PFSK-1 (cell line): Measurements from ENCODE around the gene ZNF2.

Source experiments
- FOXP2 ChIP-seq: optimal IDR thresholded peaks from 2 replicates; pipeline ENCODE3; 2011; ENCODE audit warnings: borderline replicate concordance, control low read depth, inconsistent platforms; ENCODE audit not compliant: insufficient read depth; ENCODE audit errors: extremely low read length, extremely low read depth
- POLR2AphosphoS5 ChIP-seq: IDR thresholded peaks from 2 replicates; pipeline ENCODE4 v1.6.1; 2012; ENCODE audit warnings: low read depth, mild to moderate bottlenecking, control low read depth, low read length, moderate library complexity
- SIN3A ChIP-seq: IDR thresholded peaks from 2 replicates; pipeline ENCODE4 v1.6.1; 2012; ENCODE audit warnings: mild to moderate bottlenecking, low read length, moderate library complexity, borderline replicate concordance; ENCODE audit not compliant: insufficient read depth
- TAF1 ChIP-seq: IDR thresholded peaks from 2 replicates; pipeline ENCODE4 v1.6.1; 2012; ENCODE audit warnings: low read length, control low read depth, borderline replicate concordance; ENCODE audit not compliant: insufficient read depth
- TF ChIP-seq, protein P1 (sequence below), 2 experiments: IDR thresholded peaks; 2 replicates each; pipeline versions ENCODE4 v1.6.1 to v1.8.0; 2011 to 2012; ENCODE audit warnings: low read depth in 2 of 2, low read length in 2 of 2, control low read depth in 1 of 2, inconsistent platforms in 1 of 2, mild to moderate bottlenecking in 1 of 2, moderate library complexity in 1 of 2; ENCODE audit not compliant: insufficient read depth in 1 of 2

The ZNF2 gene

DNA sequence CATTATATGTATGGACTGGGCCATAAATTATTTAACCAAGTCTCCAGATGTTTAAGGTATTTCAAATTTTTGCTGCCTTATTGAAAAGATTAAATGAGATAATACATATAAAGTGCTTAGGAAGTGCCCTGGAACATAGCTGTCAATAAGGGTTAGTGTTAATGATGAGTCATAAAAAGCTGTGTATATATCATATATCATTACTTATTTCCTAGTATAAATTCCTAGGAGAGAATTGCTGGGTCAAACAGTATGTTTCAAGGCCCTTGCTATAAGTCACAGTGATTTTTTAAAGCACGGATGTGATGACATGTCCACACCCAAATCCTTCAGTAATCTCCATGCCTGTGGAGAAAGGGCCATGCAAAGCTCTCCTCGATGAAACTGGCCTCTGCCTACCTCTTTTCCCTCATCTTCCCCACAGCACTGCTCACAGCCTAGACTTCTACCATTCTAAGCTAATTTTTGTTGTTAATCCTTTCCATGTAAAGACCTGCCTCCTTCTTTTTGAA lies 8.5 kb downstream of the ZNF2 start:
- TF ChIP-seq, protein P1, sequence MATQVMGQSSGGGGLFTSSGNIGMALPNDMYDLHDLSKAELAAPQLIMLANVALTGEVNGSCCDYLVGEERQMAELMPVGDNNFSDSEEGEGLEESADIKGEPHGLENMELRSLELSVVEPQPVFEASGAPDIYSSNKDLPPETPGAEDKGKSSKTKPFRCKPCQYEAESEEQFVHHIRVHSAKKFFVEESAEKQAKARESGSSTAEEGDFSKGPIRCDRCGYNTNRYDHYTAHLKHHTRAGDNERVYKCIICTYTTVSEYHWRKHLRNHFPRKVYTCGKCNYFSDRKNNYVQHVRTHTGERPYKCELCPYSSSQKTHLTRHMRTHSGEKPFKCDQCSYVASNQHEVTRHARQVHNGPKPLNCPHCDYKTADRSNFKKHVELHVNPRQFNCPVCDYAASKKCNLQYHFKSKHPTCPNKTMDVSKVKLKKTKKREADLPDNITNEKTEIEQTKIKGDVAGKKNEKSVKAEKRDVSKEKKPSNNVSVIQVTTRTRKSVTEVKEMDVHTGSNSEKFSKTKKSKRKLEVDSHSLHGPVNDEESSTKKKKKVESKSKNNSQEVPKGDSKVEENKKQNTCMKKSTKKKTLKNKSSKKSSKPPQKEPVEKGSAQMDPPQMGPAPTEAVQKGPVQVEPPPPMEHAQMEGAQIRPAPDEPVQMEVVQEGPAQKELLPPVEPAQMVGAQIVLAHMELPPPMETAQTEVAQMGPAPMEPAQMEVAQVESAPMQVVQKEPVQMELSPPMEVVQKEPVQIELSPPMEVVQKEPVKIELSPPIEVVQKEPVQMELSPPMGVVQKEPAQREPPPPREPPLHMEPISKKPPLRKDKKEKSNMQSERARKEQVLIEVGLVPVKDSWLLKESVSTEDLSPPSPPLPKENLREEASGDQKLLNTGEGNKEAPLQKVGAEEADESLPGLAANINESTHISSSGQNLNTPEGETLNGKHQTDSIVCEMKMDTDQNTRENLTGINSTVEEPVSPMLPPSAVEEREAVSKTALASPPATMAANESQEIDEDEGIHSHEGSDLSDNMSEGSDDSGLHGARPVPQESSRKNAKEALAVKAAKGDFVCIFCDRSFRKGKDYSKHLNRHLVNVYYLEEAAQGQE (IDR thresholded peaks at IDR 0.05; ENCODE audit: insufficient read depth in 1 of 2, low read depth in 2 of 2, low read length in 2 of 2), result no peak
- TF ChIP-seq POLR2AphosphoS5 (no peak), FOXP2 (no peak), SIN3A (no peak), TAF1 (no peak)

DNA sequence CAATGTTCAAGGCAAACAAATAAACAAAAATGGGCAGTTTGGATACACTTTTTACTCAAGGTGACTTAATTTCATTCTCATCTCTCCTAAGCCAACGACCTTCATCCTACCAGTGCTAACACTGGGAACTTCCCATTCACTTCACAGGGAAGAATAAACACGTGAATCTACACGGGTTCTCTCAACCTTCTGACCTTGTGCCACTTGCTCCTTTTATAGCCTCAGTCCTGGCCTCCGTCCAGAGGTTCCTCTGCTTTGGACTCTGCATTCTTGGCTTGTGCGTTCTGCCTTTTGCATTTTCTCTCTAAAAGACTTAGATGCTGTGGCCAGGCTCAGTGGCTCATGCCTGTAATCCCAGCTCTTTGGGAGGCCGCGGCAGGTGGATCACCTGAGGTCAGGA lies 13.8 kb downstream of the ZNF2 start:
- TF ChIP-seq, protein P1 (IDR thresholded peaks at IDR 0.05; ENCODE audit: insufficient read depth in 1 of 2, low read depth in 2 of 2, low read length in 2 of 2), result no peak
- TF ChIP-seq TAF1 (no peak), POLR2AphosphoS5 (no peak), SIN3A (no peak), FOXP2 (no peak)

DNA sequence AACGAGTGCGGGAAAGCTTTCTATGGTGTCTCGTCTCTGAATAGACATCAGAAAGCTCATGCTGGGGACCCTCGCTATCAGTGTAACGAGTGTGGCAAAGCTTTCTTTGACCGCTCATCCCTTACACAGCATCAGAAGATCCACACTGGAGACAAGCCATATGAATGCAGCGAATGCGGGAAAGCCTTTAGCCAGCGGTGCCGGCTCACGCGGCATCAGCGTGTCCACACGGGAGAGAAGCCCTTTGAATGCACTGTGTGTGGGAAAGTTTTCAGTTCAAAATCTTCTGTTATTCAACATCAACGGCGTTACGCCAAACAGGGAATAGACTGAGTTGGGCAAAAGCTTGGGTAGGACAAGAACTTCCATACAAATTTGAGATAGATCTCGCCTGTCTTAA lies 16.2 kb downstream of the ZNF2 start:
- TF ChIP-seq FOXP2 (no peak), POLR2AphosphoS5 (no peak), TAF1 (no peak), SIN3A (no peak)
- TF ChIP-seq, protein P1 (IDR thresholded peaks at IDR 0.05; ENCODE audit: insufficient read depth in 1 of 2, low read depth in 2 of 2, low read length in 2 of 2), result no peak

DNA sequence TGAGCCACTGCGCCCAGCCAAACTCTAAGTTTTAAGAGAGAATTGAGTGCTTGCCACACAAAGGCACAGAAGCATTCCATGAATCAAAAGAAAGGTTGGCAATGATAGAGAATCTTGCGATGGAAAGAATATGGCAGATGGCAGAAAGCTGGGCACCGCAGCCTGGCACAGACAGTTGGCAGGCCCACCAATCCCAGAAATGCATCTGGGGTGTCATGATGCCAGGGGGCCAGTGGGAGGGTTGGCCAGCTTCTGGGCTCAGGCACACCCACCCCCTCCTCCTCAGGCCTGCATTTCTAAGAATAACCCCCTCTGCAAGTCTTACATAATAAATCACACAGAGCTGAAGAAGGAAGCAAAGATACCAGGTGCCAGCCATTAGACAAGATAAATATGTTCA lies 19.6 kb downstream of the ZNF2 start:
- TF ChIP-seq TAF1 (no peak), POLR2AphosphoS5 (no peak), FOXP2 (no peak), SIN3A (no peak)
- TF ChIP-seq, protein P1 (IDR thresholded peaks at IDR 0.05; ENCODE audit: insufficient read depth in 1 of 2, low read depth in 2 of 2, low read length in 2 of 2), result no peak

DNA sequence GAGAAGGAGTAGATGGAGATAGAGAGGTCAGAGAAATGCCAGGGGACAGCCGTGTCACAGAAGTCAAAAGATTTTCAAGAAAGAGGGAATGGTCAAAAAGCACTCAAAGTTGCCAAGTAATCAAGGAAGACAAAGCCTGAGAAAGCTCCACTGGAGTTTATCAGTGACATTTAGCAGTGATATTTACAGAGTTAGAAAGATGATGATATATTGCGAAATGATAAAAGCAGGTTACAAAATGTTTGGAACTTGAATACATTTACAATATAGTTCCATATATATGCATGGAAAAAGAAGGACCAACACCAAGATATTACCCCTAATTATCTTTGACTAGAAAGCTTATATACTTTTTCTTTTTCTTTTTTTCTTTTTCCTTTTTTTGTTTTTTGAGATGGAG lies 20.4 kb downstream of the ZNF2 start:
- no peak for TF ChIP-seq FOXP2
- TF ChIP-seq POLR2AphosphoS5, result no peak
- TF ChIP-seq, protein P1 (IDR thresholded peaks at IDR 0.05; ENCODE audit: insufficient read depth in 1 of 2, low read depth in 2 of 2, low read length in 2 of 2), result no peak
- TF ChIP-seq SIN3A, result no peak
- no peak for TF ChIP-seq TAF1
